Adrenal gland (tissue), 5 donors: Measurements from ENCODE around the gene STAT6.

ENCODE experiments used
- CTCF ChIP-seq, 6 experiments: fragments of 450-650 bp in 4 of 6; fragments of 200-600 bp in 2 of 6; sonication (generic) in 1 of 6; IDR thresholded peaks; 1 replicate in 5 of 6; 2 replicates in 1 of 6; pipeline versions ENCODE4 v1.5.1 to v1.8.0; 2016 to 2021; ENCODE audit warnings: antibody characterized with exemption in 6 of 6, mild to moderate bottlenecking in 2 of 6, moderate library complexity in 1 of 6
- POLR2A ChIP-seq, 2 donors: fragments of 450-650 bp; IDR thresholded peaks; one replicate each; pipeline ENCODE4 v1.6.1; 2017; ENCODE audit warnings: antibody characterized with exemption in 2 of 2, mild to moderate bottlenecking in 2 of 2, moderate library complexity in 1 of 2
- donor health status: DM: no; HTN: no; CAD: no.

GRCh38 chr12:57127101-57127725 is 16.1 kb upstream of the STAT6 start:
- TF ChIP-seq CTCF (IDR thresholded peaks at IDR 0.05) (peak in 4 of 6 experiments; percentile 28 to 41 (median 32)), POLR2A (IDR thresholded peaks at IDR 0.05) (peak in 1 of 2 donors; percentile 62)
